Hair follicular keratinocyte (primary cell): ENCODE results near the gene CLIP3. TPM values are rescaled to one million over a fixed set of nuclear protein-coding genes. Genes with fewer than 3 reads are reported as not detected.

Source experiments
- total RNA-seq: library from RNA; depleted of rRNA; stranded (reverse); fragments of >200 nt; gene quantifications from 2 replicates; pipeline ENCODE4 v1.2.3, GENCODE V29; 2015

CLIP3 gene
- total RNA-seq: 0.49 and 1.0 TPM in 2 replicates

GRCh38 chr19:36032251-36033104 is at the start of gene CLIP3:
Gene CLIP3 (minus strand): TSS chr19:36032873. CDS start chr19:36032357, 516 bp downstream.

GRCh38 chr19:36054733-36055686 is 22.3 kb upstream of the CLIP3 start, which contains the start of gene WDR62:
Gene WDR62 (plus strand): TSS chr19:36054897. CDS start chr19:36054972, 75 bp downstream.

GRCh38 chr19:36054119-36054732 is 21.6 kb upstream of the CLIP3 start, which contains the start of gene THAP8:
Gene THAP8 (minus strand): TSS chr19:36054285. CDS start chr19:36054217, 68 bp downstream.

GRCh38 chr19:36014012-36014924 is 18.4 kb downstream of the CLIP3 start, which contains the start of gene ALKBH6:
Gene ALKBH6 (minus strand): TSS chr19:36014213. CDS start chr19:36013397, 816 bp downstream.

GRCh38 chr19:36008336-36008978 is 24.2 kb downstream of the CLIP3 start, which contains the start of gene SYNE4:
Gene SYNE4 (minus strand): TSS chr19:36008813. CDS start chr19:36008681, 132 bp downstream.

GRCh38 chr19:35995048-35995993 is 37.4 kb downstream of the CLIP3 start, which contains the start of gene SDHAF1:
Gene SDHAF1 (plus strand): TSS chr19:35995188. CDS start chr19:35995275, 87 bp downstream.

Other genes with a start within 250 kb of the CLIP3 start
- gene PRODH2, start 220.0 kb downstream of the CLIP3 start, total RNA-seq: not detected in 2 replicates
- not detected in 2 replicates for gene NPHS1, start 180.4 kb downstream of the CLIP3 start, total RNA-seq
- gene KIRREL2, start 176.0 kb downstream of the CLIP3 start, total RNA-seq: 0.08 and 0.23 TPM in 2 replicates
- gene APLP1, start 164.3 kb downstream of the CLIP3 start, total RNA-seq: 0.42 and 2.0 TPM in 2 replicates
- 2.3 and 4.2 TPM in 2 replicates for gene NFKBID, start 132.3 kb downstream of the CLIP3 start, total RNA-seq
- gene HCST, start 130.3 kb downstream of the CLIP3 start, total RNA-seq: not detected in 2 replicates
- gene TYROBP, start 124.6 kb downstream of the CLIP3 start, total RNA-seq: not detected in 2 replicates
- 9.1 and 12.7 TPM in 2 replicates for gene LRFN3, start 96.5 kb downstream of the CLIP3 start, total RNA-seq
- 27.0 and 50.8 TPM in 2 replicates for gene SDHAF1, start 37.7 kb downstream of the CLIP3 start, total RNA-seq
- 0.23 and 1.4 TPM in 2 replicates for gene SYNE4, start 24.1 kb downstream of the CLIP3 start, total RNA-seq
- 37.2 and 49.3 TPM in 2 replicates for gene ALKBH6, start 18.7 kb downstream of the CLIP3 start, total RNA-seq
- gene THAP8, start 21.4 kb upstream of the CLIP3 start, total RNA-seq: 2.6 and 8.1 TPM in 2 replicates
- gene WDR62, start 22.0 kb upstream of the CLIP3 start, total RNA-seq: 2.7 and 9.9 TPM in 2 replicates
- gene OVOL3, start 78.3 kb upstream of the CLIP3 start, total RNA-seq: not detected in 2 replicates
- 67.1 and 75.7 TPM in 2 replicates for gene POLR2I, start 82.0 kb upstream of the CLIP3 start, total RNA-seq
- gene TBCB, start 82.6 kb upstream of the CLIP3 start, total RNA-seq: 238 and 277 TPM in 2 replicates
- 290 and 371 TPM in 2 replicates for gene CAPNS1, start 107.2 kb upstream of the CLIP3 start, total RNA-seq
- gene COX7A1, start 119.6 kb upstream of the CLIP3 start, total RNA-seq: not detected in 2 replicates
- gene ZNF565, start 181.8 kb upstream of the CLIP3 start, total RNA-seq: 1.3 and 2.2 TPM in 2 replicates
- 61.8 and 62.9 TPM in 2 replicates for gene ZNF146, start 182.2 kb upstream of the CLIP3 start, total RNA-seq